ENCODE measurements around the gene NAV3. TPM values are rescaled to one million over a fixed set of nuclear protein-coding genes. Genes with fewer than 3 reads are reported as not detected.

Gene NAV3
- 1 to 10 TPM; 2.6 to 6.6 TPM for total RNA-seq

DNA sequence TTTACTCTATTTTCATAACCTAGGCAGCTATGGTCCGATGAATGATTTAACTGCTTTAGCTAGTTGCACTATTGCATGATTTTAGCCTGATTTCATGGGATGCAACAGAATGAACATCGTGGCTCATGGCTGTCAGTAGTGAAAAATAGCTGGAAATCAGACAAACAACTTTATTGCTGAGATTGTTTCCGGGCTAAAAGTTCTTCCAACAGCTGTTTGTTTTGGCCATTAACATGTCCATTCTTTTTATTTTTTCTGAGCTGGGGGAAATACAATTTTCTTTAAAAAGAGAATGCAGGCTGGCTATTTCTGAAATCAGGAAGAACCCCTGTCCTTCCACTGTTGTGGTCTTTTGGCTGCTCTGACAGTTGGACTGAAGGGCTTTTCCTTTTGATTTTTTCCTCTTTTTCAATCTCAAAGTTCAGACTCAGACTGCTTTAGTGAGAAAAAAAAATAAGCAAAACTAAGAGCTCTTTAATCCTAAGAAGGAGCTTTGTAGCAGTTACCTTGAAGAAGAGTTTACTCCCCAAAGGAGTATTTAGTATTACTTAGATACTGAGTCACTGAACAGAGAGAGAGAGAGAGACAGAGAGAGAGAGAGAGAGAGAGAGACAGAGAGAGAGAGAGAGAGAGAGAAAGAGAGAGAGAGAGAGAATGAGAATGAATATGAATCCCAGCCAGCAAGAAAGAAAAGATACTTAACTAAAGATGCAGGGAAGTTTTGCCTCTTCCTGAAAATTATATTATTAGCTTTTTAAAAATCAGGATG, at the start of gene NAV3:
Gene NAV3 (plus strand): TSS at position 312 of the 769 bp plus-strand sequence. CDS start 568 bp downstream, outside the sequence.
- H3K27me3 ChIP-seq, result no peaks in the 10 kb centered on the region
- H3K36me3 ChIP-seq (replicated peaks in 1 of 2; ENCODE audit: insufficient read depth in 1 of 2, low read depth in 2 of 2), result no peaks in the 10 kb centered on the region
- intact Hi-C loops (cut with DNase I), result no loop called here
- no peak for DNase-seq
- H3K4me3 ChIP-seq, result no peak within 1 kb of the TSS
- H3K27ac ChIP-seq, result peak within 1 kb of the TSS in 1 of 4 donors; percentile 39
- TF ChIP-seq CTCF (IDR thresholded peaks at IDR 0.05) (no peak), POLR2A (IDR thresholded peaks at IDR 0.05) (no peak)
- no peaks in the 10 kb centered on the region for H3K4me1 ChIP-seq
- H3K9me3 ChIP-seq, result no peaks in the 10 kb centered on the region
- WGBS, 2 donors, result 20 to 23% methylated on average over 3 of the region's 3 CpGs
- peak; percentile 35 for ATAC-seq

DNA sequence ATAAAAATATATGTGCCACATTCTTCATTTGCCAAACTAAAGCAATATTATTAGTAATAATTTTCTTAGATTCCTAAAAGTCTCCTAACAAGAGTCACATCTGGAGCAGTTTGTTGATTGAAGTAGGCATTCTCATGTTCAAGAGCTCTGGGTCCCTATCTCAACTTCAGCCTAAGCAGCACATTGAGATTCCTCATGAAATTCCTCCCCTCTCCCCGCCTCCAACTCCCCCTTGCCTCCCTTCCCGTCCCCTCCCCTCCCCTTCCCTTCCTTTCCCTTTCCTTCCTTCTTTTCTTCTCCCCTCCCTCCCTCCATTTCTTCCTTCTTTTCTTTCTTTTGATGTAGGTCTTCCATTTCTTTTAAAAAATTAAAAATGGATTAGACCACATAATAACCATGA, 48.7 kb upstream of the NAV3 start:
- TF ChIP-seq CTCF (IDR thresholded peaks at IDR 0.05) (no peak), POLR2A (IDR thresholded peaks at IDR 0.05) (no peak)
- H3K4me1 ChIP-seq, result no peaks in the 10 kb centered on the region
- whole genome bisulfite sequencing, 2 donors, result 13 to 35% methylated on average over 2 of the region's 2 CpGs
- H3K27me3 ChIP-seq, result no peaks in the 10 kb centered on the region
- intact Hi-C loops (cut with DNase I), result no loop called here
- ATAC-seq (no peak), DNase-seq (no peak)
- H3K27ac ChIP-seq, result no peak overlapping the region
- no peak overlapping the region for H3K4me3 ChIP-seq
- H3K9me3 ChIP-seq, result no peaks in the 10 kb centered on the region
- H3K36me3 ChIP-seq (replicated peaks in 1 of 2; ENCODE audit: insufficient read depth in 1 of 2, low read depth in 2 of 2), result no peaks in the 10 kb centered on the region

DNA sequence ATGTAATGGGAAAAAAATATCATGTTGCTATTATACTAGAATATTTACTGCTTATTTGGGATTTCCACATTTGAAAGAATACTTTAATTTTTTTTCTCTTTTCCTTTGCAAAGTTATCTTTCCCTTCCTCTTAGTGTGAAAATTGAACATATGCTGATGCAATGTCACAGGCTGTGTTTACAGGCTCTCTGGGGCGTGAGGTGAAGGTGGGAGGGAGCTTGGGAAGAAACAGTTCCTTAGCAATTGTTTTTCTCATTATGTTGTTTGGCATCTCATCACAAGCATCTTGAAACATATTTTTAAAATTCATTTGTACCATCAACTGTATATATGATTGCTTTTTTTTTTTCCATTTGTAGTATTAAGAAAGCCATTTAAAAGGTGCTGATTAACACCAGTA, 47.9 kb upstream of the NAV3 start:
- ATAC-seq, result no peak
- WGBS, 2 donors, result 69 to 73% methylated on average over 1 of the region's 1 CpG
- Histone ChIP-seq H3K27ac (no peak overlapping the region), H3K4me1 (no peaks in the 10 kb centered on the region), H3K9me3 (no peaks in the 10 kb centered on the region), H3K4me3 (no peak overlapping the region), H3K36me3 (replicated peaks in 1 of 2; ENCODE audit: insufficient read depth in 1 of 2, low read depth in 2 of 2) (no peaks in the 10 kb centered on the region), H3K27me3 (no peaks in the 10 kb centered on the region)
- no peak for DNase-seq
- no peak for TF ChIP-seq POLR2A (IDR thresholded peaks at IDR 0.05)
- intact Hi-C loops (cut with DNase I), result no loop called here

DNA sequence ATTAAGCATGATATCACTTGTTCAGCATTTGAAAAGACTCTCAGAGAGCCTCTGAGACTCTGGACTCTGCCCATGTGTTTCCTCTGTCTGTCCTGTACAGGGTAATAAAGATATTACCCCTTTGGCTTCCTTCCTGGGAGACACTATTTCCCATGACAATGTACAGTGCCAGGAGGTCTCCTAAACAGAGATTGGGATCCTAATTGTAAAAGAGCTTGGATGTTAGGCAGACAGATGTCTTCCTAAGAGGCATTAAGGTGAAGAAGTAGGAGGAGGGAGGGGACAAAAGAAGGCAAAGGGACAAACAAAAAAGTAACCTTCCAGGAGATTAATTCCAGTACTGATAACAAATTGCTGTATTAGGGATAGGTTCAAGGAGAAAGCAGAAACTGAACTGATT, 45.5 kb upstream of the NAV3 start:
- no peak overlapping the region for H3K27ac ChIP-seq
- no peak overlapping the region for H3K4me3 ChIP-seq
- ATAC-seq (no peak), DNase-seq (no peak)
- intact Hi-C loops (cut with DNase I), result no loop called here
- TF ChIP-seq CTCF (IDR thresholded peaks at IDR 0.05), result no peak
- TF ChIP-seq POLR2A (IDR thresholded peaks at IDR 0.05), result no peak
- H3K4me1 ChIP-seq, result no peaks in the 10 kb centered on the region
- no peaks in the 10 kb centered on the region for H3K36me3 ChIP-seq (replicated peaks in 1 of 2; ENCODE audit: insufficient read depth in 1 of 2, low read depth in 2 of 2)
- H3K9me3 ChIP-seq, result no peaks in the 10 kb centered on the region
- no peaks in the 10 kb centered on the region for H3K27me3 ChIP-seq

DNA sequence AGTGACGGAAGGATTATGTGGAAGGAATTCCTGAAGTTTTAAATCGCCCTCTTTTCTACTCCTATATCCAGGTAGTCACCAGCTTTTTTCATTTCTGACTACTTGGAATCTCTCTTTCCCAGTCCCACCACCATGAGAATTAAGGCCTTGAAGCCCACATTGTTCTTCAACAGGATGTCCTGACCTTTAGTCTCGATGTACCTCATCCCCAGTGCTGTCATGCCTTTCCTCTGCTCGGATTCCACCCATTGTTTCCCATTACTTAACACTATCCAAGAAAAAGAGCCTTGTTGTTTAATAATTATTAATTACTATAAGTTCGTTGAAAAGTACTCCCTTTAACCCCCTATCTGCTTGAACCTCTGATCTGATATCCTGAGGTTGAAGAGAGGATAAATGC, 44.0 kb upstream of the NAV3 start:
- Histone ChIP-seq H3K36me3 (replicated peaks in 1 of 2; ENCODE audit: insufficient read depth in 1 of 2, low read depth in 2 of 2) (no peaks in the 10 kb centered on the region), H3K4me1 (no peaks in the 10 kb centered on the region), H3K27me3 (no peaks in the 10 kb centered on the region), H3K27ac (no peak overlapping the region), H3K4me3 (no peak overlapping the region), H3K9me3 (no peaks in the 10 kb centered on the region)
- TF ChIP-seq CTCF (IDR thresholded peaks at IDR 0.05) (no peak), POLR2A (IDR thresholded peaks at IDR 0.05) (no peak)
- 65 to 66% methylated on average over 5 of the region's 5 CpGs for WGBS, 2 donors
- intact Hi-C loops (cut with DNase I), result no loop called here
- DNase-seq (no peak), ATAC-seq (no peak)

All from body of pancreas (tissue), 4 donors.